ENCODE data around the gene KRT74. TPM values are rescaled to one million over a fixed set of nuclear protein-coding genes. Genes with fewer than 3 reads are reported as not detected.

KRT74 gene
- total RNA-seq, 1 experiment from 2014 or later: not detected

DNA sequence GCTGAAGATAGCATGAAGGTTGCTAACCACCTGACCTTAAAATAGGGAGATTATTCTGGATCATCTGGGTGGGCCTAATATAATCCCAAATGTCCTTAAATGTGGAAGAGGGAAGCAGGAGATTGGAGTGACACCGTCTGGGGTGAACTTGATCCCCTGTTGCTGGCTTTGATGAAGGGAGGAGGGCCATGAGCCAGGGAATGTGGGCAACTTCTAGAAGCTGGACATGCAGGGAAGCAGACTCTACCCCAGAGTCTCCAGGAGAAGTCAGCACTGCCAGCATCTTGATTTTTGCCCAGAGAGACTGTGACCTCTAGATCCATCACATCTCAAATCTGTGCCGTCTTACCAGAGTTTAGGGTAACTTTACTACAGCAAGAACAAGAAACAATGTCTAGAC, 44.2 kb downstream of the KRT74 start:
- CTCF ChIA-PET: no interaction called here
- TF ChIP-seq TCF7L2 (IDR thresholded peaks at IDR 0.05; ENCODE audit: low read depth, low read length): no peak
- TF ChIP-seq, protein P1, sequence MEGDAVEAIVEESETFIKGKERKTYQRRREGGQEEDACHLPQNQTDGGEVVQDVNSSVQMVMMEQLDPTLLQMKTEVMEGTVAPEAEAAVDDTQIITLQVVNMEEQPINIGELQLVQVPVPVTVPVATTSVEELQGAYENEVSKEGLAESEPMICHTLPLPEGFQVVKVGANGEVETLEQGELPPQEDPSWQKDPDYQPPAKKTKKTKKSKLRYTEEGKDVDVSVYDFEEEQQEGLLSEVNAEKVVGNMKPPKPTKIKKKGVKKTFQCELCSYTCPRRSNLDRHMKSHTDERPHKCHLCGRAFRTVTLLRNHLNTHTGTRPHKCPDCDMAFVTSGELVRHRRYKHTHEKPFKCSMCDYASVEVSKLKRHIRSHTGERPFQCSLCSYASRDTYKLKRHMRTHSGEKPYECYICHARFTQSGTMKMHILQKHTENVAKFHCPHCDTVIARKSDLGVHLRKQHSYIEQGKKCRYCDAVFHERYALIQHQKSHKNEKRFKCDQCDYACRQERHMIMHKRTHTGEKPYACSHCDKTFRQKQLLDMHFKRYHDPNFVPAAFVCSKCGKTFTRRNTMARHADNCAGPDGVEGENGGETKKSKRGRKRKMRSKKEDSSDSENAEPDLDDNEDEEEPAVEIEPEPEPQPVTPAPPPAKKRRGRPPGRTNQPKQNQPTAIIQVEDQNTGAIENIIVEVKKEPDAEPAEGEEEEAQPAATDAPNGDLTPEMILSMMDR (IDR thresholded peaks at IDR 0.05): no peak
- no peak for TF ChIP-seq POLR2AphosphoS5 (IDR thresholded peaks at IDR 0.05; ENCODE audit: low read depth, low read length)
- TF ChIP-seq, protein P2, sequence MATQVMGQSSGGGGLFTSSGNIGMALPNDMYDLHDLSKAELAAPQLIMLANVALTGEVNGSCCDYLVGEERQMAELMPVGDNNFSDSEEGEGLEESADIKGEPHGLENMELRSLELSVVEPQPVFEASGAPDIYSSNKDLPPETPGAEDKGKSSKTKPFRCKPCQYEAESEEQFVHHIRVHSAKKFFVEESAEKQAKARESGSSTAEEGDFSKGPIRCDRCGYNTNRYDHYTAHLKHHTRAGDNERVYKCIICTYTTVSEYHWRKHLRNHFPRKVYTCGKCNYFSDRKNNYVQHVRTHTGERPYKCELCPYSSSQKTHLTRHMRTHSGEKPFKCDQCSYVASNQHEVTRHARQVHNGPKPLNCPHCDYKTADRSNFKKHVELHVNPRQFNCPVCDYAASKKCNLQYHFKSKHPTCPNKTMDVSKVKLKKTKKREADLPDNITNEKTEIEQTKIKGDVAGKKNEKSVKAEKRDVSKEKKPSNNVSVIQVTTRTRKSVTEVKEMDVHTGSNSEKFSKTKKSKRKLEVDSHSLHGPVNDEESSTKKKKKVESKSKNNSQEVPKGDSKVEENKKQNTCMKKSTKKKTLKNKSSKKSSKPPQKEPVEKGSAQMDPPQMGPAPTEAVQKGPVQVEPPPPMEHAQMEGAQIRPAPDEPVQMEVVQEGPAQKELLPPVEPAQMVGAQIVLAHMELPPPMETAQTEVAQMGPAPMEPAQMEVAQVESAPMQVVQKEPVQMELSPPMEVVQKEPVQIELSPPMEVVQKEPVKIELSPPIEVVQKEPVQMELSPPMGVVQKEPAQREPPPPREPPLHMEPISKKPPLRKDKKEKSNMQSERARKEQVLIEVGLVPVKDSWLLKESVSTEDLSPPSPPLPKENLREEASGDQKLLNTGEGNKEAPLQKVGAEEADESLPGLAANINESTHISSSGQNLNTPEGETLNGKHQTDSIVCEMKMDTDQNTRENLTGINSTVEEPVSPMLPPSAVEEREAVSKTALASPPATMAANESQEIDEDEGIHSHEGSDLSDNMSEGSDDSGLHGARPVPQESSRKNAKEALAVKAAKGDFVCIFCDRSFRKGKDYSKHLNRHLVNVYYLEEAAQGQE (IDR thresholded peaks at IDR 0.05; ENCODE audit: insufficient read depth in 1 of 2, low read depth in 2 of 2, low read length in 1 of 2): no peak
- TF ChIP-seq SIN3A (IDR thresholded peaks at IDR 0.05; ENCODE audit: borderline replicate concordance, insufficient read depth, low read depth, low read length): no peak
- H3K9me3 ChIP-seq (ENCODE audit: control insufficient read depth, insufficient read depth, low read depth, low read length): no peaks in the 10 kb centered on the region
- ATAC-seq (no peak), DNase-seq (ENCODE audit: low read depth, low spot score) (no peak)
- POLR2A ChIA-PET: no interaction called here
- H3K4me1 ChIP-seq (ENCODE audit: control insufficient read depth, insufficient read depth, low read length): no peaks in the 10 kb centered on the region
- in situ Hi-C loops (cut with HindIII; ENCODE audit: low pct_unique_long_range_greater_than_20kb, low sequenced_read_pairs) (no loop called here), intact Hi-C loops (cut with micrococcal nuclease; ENCODE audit: unreplicated experiment) (no loop called here)
- H3K4me3 ChIP-seq (ENCODE audit: low read depth in 2 of 2, low read length in 2 of 2): no peak overlapping the region
- no peaks in the 10 kb centered on the region for H3K27me3 ChIP-seq (ENCODE audit: control insufficient read depth, insufficient read depth, low read length)
- BruUV-seq (replicated peaks): no TSS peak
- H3K36me3 ChIP-seq (ENCODE audit: control insufficient read depth, insufficient read depth, low read length): no peaks in the 10 kb centered on the region
- H3K27ac ChIP-seq (ENCODE audit: low read length): no peak overlapping the region

DNA sequence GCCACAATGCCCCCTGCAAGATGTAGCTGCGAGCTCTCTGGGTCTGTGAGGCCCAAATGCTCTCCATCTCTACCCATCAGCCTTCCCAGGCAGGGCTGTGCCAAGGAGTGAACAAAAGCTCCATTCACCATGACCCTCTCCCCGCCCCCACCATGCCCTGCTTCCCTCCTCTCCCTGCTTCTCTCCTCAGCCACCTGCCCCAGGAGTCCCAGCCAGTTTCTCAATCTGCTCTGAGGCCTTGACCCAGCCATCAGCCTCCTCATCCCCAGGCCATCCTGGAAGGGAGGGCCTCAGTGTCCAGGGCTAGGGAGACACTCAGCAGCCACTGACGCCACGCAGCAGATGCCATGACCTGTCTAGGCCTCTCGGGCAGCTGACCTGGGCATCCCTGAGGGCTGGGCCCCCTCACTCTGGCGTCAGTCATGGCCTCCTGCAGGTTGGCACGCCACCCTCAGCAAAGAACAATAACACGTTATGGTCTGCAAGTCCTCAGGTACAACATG, 45.0 kb downstream of the KRT74 start:
- no peaks in the 10 kb centered on the region for H3K36me3 ChIP-seq (ENCODE audit: control insufficient read depth, insufficient read depth, low read length)
- H3K4me1 ChIP-seq (ENCODE audit: control insufficient read depth, insufficient read depth, low read length): no peaks in the 10 kb centered on the region
- no peaks in the 10 kb centered on the region for H3K27me3 ChIP-seq (ENCODE audit: control insufficient read depth, insufficient read depth, low read length)
- no peak overlapping the region for H3K4me3 ChIP-seq (ENCODE audit: low read depth in 2 of 2, low read length in 2 of 2)
- ATAC-seq (no peak), DNase-seq (ENCODE audit: low read depth, low spot score) (no peak)
- in situ Hi-C loops (cut with HindIII; ENCODE audit: low pct_unique_long_range_greater_than_20kb, low sequenced_read_pairs) (no loop called here), intact Hi-C loops (cut with micrococcal nuclease; ENCODE audit: unreplicated experiment) (no loop called here)
- no peak for TF ChIP-seq SIN3A (IDR thresholded peaks at IDR 0.05; ENCODE audit: borderline replicate concordance, insufficient read depth, low read depth, low read length)
- TF ChIP-seq, protein P2 (IDR thresholded peaks at IDR 0.05; ENCODE audit: insufficient read depth in 1 of 2, low read depth in 2 of 2, low read length in 1 of 2): no peak
- TF ChIP-seq TCF7L2 (IDR thresholded peaks at IDR 0.05; ENCODE audit: low read depth, low read length): no peak
- TF ChIP-seq, protein P1 (IDR thresholded peaks at IDR 0.05): no peak
- TF ChIP-seq POLR2AphosphoS5 (IDR thresholded peaks at IDR 0.05; ENCODE audit: low read depth, low read length): no peak
- H3K27ac ChIP-seq (ENCODE audit: low read length): no peak overlapping the region
- CTCF ChIA-PET: no interaction called here
- H3K9me3 ChIP-seq (ENCODE audit: control insufficient read depth, insufficient read depth, low read depth, low read length): no peaks in the 10 kb centered on the region
- BruUV-seq (replicated peaks): no TSS peak
- POLR2A ChIA-PET: no interaction called here
